ENCODE results near the gene USP49. TPM values are rescaled to one million over a fixed set of nuclear protein-coding genes. Genes with fewer than 3 reads are reported as not detected.

USP49 gene
- total and polyA plus RNA-seq, 2 of the 13 experiments (the other 11 are each of a cell fraction or from before 2014, with no cell fraction given), result 2.9 to 4.3 TPM

DNA sequence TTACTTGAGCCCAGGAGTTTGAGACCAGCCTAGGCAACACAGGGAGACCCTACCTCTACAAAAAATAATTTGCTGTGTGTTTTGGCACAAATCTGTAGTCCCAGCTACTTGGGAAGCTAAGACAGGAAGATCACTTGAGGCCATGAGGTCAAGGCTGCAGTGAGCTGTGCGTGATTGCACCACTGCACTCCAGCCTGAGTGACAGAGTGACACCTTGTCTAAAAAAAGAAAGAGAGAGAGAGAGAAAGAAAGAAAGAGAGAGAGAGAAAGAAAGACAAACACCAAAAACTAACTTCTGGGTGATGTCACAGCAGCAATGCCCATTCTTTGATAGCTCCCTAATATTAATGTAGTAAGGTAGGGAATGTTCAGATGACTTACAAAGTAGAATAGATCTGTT, 20.4 kb downstream of the USP49 start (continued):
- TF ChIP-seq EEA1 (CRISPR knock-in tag; IDR thresholded peaks at IDR 0.05; ENCODE audit: borderline replicate concordance), result no peak
- TF ChIP-seq, protein P1, sequence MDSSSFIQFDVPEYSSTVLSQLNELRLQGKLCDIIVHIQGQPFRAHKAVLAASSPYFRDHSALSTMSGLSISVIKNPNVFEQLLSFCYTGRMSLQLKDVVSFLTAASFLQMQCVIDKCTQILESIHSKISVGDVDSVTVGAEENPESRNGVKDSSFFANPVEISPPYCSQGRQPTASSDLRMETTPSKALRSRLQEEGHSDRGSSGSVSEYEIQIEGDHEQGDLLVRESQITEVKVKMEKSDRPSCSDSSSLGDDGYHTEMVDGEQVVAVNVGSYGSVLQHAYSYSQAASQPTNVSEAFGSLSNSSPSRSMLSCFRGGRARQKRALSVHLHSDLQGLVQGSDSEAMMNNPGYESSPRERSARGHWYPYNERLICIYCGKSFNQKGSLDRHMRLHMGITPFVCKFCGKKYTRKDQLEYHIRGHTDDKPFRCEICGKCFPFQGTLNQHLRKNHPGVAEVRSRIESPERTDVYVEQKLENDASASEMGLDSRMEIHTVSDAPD (CRISPR knock-in tag; IDR thresholded peaks at IDR 0.05), result no peak
- TF ChIP-seq NCOA5 (CRISPR knock-in tag; IDR thresholded peaks at IDR 0.05), result no peak
- TF ChIP-seq, protein P2, sequence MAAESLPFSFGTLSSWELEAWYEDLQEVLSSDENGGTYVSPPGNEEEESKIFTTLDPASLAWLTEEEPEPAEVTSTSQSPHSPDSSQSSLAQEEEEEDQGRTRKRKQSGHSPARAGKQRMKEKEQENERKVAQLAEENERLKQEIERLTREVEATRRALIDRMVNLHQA (CRISPR knock-in tag; IDR thresholded peaks at IDR 0.05), result no peak
- TF ChIP-seq, protein P3, sequence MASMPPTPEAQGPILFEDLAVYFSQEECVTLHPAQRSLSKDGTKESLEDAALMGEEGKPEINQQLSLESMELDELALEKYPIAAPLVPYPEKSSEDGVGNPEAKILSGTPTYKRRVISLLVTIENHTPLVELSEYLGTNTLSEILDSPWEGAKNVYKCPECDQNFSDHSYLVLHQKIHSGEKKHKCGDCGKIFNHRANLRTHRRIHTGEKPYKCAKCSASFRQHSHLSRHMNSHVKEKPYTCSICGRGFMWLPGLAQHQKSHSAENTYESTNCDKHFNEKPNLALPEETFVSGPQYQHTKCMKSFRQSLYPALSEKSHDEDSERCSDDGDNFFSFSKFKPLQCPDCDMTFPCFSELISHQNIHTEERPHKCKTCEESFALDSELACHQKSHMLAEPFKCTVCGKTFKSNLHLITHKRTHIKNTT (CRISPR knock-in tag; IDR thresholded peaks at IDR 0.05), result no peak
- TF ChIP-seq, protein P4, sequence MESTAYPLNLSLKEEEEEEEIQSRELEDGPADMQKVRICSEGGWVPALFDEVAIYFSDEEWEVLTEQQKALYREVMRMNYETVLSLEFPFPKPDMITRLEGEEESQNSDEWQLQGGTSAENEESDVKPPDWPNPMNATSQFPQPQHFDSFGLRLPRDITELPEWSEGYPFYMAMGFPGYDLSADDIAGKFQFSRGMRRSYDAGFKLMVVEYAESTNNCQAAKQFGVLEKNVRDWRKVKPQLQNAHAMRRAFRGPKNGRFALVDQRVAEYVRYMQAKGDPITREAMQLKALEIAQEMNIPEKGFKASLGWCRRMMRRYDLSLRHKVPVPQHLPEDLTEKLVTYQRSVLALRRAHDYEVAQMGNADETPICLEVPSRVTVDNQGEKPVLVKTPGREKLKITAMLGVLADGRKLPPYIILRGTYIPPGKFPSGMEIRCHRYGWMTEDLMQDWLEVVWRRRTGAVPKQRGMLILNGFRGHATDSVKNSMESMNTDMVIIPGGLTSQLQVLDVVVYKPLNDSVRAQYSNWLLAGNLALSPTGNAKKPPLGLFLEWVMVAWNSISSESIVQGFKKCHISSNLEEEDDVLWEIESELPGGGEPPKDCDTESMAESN (CRISPR knock-in tag; conservative IDR thresholded peaks at IDR 0.05), result no peak
- TF ChIP-seq ZZZ3 (CRISPR knock-in tag; IDR thresholded peaks at IDR 0.05; ENCODE audit: borderline replicate concordance), result no peak
- TF ChIP-seq PAWR (CRISPR knock-in tag; IDR thresholded peaks at IDR 0.05; ENCODE audit: borderline replicate concordance), result no peak
- TF ChIP-seq HOXA9 (CRISPR knock-in tag; IDR thresholded peaks at IDR 0.05; ENCODE audit: borderline replicate concordance), result no peak
- no peak for TF ChIP-seq MED8 (CRISPR knock-in tag; IDR thresholded peaks at IDR 0.05; ENCODE audit: insufficient replicate concordance)
- TF ChIP-seq, protein P5, sequence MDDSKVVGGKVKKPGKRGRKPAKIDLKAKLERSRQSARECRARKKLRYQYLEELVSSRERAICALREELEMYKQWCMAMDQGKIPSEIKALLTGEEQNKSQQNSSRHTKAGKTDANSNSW (CRISPR knock-in tag; IDR thresholded peaks at IDR 0.05; ENCODE audit: borderline replicate concordance), result no peak
- TF ChIP-seq MED1 (CRISPR knock-in tag; IDR thresholded peaks at IDR 0.05), result no peak
- TF ChIP-seq ZNF33A (CRISPR knock-in tag; IDR thresholded peaks at IDR 0.05; ENCODE audit: borderline replicate concordance), result no peak
- TF ChIP-seq, protein P6, sequence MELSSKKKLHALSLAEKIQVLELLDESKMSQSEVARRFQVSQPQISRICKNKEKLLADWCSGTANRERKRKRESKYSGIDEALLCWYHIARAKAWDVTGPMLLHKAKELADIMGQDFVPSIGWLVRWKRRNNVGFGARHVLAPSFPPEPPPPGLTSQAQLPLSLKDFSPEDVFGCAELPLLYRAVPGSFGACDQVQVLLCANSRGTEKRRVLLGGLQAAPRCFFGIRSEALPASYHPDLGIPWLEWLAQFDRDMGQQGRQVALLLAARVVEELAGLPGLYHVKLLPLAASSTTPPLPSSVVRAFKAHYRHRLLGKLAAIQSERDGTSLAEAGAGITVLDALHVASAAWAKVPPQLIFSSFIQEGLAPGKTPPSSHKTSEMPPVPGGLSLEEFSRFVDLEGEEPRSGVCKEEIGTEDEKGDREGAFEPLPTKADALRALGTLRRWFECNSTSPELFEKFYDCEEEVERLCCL (CRISPR knock-in tag; IDR thresholded peaks at IDR 0.05; ENCODE audit: borderline replicate concordance), result no peak
- TF ChIP-seq ZNF124 (CRISPR knock-in tag; IDR thresholded peaks at IDR 0.05), result no peak
- no peak for TF ChIP-seq SOX13 (IDR thresholded peaks at IDR 0.05)
- TF ChIP-seq SOX13 (CRISPR knock-in tag; conservative IDR thresholded peaks at IDR 0.05 in 1 of 2, IDR thresholded peaks at IDR 0.05 in 1 of 2), result 0 out of 4 replicates have a peak, but pooled peaks of 1 of the 2 experiments have one; percentile 19
- no peak for TF ChIP-seq ZNF703 (CRISPR knock-in tag; IDR thresholded peaks at IDR 0.05; ENCODE audit: borderline replicate concordance)
- TF ChIP-seq YEATS4 (CRISPR knock-in tag; IDR thresholded peaks at IDR 0.05; ENCODE audit: borderline replicate concordance), result no peak
- no peak for TF ChIP-seq ZNF326 (CRISPR knock-in tag; IDR thresholded peaks at IDR 0.05; ENCODE audit: borderline replicate concordance)
- no peak for TF ChIP-seq MTA1 (CRISPR knock-in tag; IDR thresholded peaks at IDR 0.05; ENCODE audit: borderline replicate concordance)
- no peak for TF ChIP-seq CCDC6 (CRISPR knock-in tag; IDR thresholded peaks at IDR 0.05)
- TF ChIP-seq NR2F1 (CRISPR knock-in tag; IDR thresholded peaks at IDR 0.05), result peak in 1 of 2 experiments; percentile 34; a peak in 1 of 4 replicates
- TF ChIP-seq FOSL2 (CRISPR knock-in tag; IDR thresholded peaks at IDR 0.05), result no peak
